HG03469 (cell line): ENCODE measurements around the gene KRT4.
"Not testable (repeated sequence)": the region's sequence is repeated elsewhere in the genome, so short reads cannot be mapped to it uniquely, and the experiment has no call there.

Experiments used
- ATAC-seq: cut with Tn5 transposase; IDR thresholded peaks from one replicate; pipeline ENCODE4 v1.9.1; 2021; ENCODE audit warnings: mild to moderate bottlenecking, moderate library complexity, moderate number of reproducible peaks; ENCODE audit not compliant: unreplicated experiment

Gene KRT4

GRCh38 chr12:52776435-52776834, 37.5 kb downstream of the KRT4 start:
- no peak for ATAC-seq

GRCh38 chr12:52774629-52775250, 39.2 kb downstream of the KRT4 start:
- no peak for ATAC-seq

- no peak for ATAC-seq
Measured at GRCh38 chr12:52772772-52773171, 41.1 kb downstream of the KRT4 start.

- no peak for ATAC-seq
Measured at GRCh38 chr12:52772188-52772587, 41.7 kb downstream of the KRT4 start.

GRCh38 chr12:52771505-52771904, 42.4 kb downstream of the KRT4 start:
- ATAC-seq, result no peak

- no peak for ATAC-seq
Measured at GRCh38 chr12:52771088-52771487, 42.8 kb downstream of the KRT4 start.

GRCh38 chr12:52769946-52770345, 44.0 kb downstream of the KRT4 start:
- ATAC-seq, result no peak

- no peak for ATAC-seq
Measured at GRCh38 chr12:52769354-52769753, 44.6 kb downstream of the KRT4 start.

- no peak for ATAC-seq
Measured at GRCh38 chr12:52768479-52769200, 45.3 kb downstream of the KRT4 start.

GRCh38 chr12:52767427-52767826, 46.5 kb downstream of the KRT4 start:
- no peak for ATAC-seq

- ATAC-seq, result no peak
Measured at GRCh38 chr12:52767020-52767379, 46.9 kb downstream of the KRT4 start.

- ATAC-seq, result no peak
Measured at GRCh38 chr12:52766351-52767019, 47.4 kb downstream of the KRT4 start.

GRCh38 chr12:52765702-52766101, 48.2 kb downstream of the KRT4 start:
- ATAC-seq, result no peak

GRCh38 chr12:52763991-52764390, 49.9 kb downstream of the KRT4 start:
- ATAC-seq, result no peak

GRCh38 chr12:52763036-52763659, 50.8 kb downstream of the KRT4 start:
- no peak for ATAC-seq

- ATAC-seq, result no peak
Measured at GRCh38 chr12:52761802-52762201, 52.1 kb downstream of the KRT4 start.

GRCh38 chr12:52761218-52761617, 52.7 kb downstream of the KRT4 start:
- not testable (repeated sequence) for ATAC-seq

- ATAC-seq, result no peak
Measured at GRCh38 chr12:52760623-52761022, 53.3 kb downstream of the KRT4 start.

- no peak for ATAC-seq
Measured at GRCh38 chr12:52759695-52760094, 54.2 kb downstream of the KRT4 start.

GRCh38 chr12:52759218-52759617, 54.7 kb downstream of the KRT4 start:
- no peak for ATAC-seq

- no peak for ATAC-seq
Measured at GRCh38 chr12:52757449-52758176, 56.3 kb downstream of the KRT4 start.
